K562 (cell line): ENCODE data around the gene PTCH1. TPM values are rescaled to one million over a fixed set of nuclear protein-coding genes. Genes with fewer than 3 reads are reported as not detected.

Experiments
- C11orf30 ChIP-seq: fragments of 450-650 bp; IDR thresholded peaks from 2 replicates; pipeline ENCODE4 v1.6.1; 2016; ENCODE audit warnings: low read depth, mild to moderate bottlenecking
- CBX3 ChIP-seq, 2 experiments: IDR thresholded peaks; 1 replicate in 1 of 2; 2 replicates in 1 of 2; pipeline ENCODE4 v1.6.1; 2012; ENCODE audit warnings: inconsistent platforms in 2 of 2, low read length in 2 of 2, borderline replicate concordance in 1 of 2, control low read depth in 1 of 2
- CBX5 ChIP-seq: IDR thresholded peaks from 2 replicates; pipeline ENCODE4 v1.6.1; 2014; ENCODE audit warnings: low read depth, borderline replicate concordance
- CEBPZ ChIP-seq: fragments of 150-350 bp; IDR thresholded peaks from 2 replicates; pipeline ENCODE4 v1.6.1; 2014; ENCODE audit warnings: low read depth, mild to moderate bottlenecking, low read length, borderline replicate concordance
- EP300 ChIP-seq: IDR thresholded peaks from 2 replicates; pipeline ENCODE4 v1.6.1; 2012; ENCODE audit warnings: low read length, improper control_type of control experiment
- EP400 ChIP-seq: fragments of 450-650 bp; IDR thresholded peaks from 2 replicates; pipeline ENCODE4 v1.6.1; 2017; ENCODE audit warnings: antibody characterized with exemption, mild to moderate bottlenecking, moderate library complexity
- ETV5 ChIP-seq: sonication (generic); formaldehyde crosslinking; IDR thresholded peaks from 2 replicates; pipeline ENCODE4 v1.4.0; 2020; ENCODE audit warnings: low read depth, mild to moderate bottlenecking, missing genetic modification reagents
- HBP1 ChIP-seq: fragments of 450-650 bp; formaldehyde crosslinking; IDR thresholded peaks from 2 replicates; pipeline ENCODE4 v1.4.0; 2022; ENCODE audit warnings: missing genetic modification characterization
- HDAC2 ChIP-seq: fragments of 450-650 bp; IDR thresholded peaks from 2 replicates; pipeline ENCODE4 v1.6.1; 2016; ENCODE audit warnings: mild to moderate bottlenecking
- KLF1 ChIP-seq: fragments of 450-650 bp; IDR thresholded peaks from 2 replicates; pipeline ENCODE4 v1.6.1; 2016; ENCODE audit warnings: missing genetic modification characterization, missing compliant biosample characterization
- KLF6 ChIP-seq: fragments of 250-450 bp; sonication (Bioruptor Pico); IDR thresholded peaks from 2 replicates; pipeline ENCODE4 v1.4.0; 2020; ENCODE audit warnings: mild to moderate bottlenecking, moderate library complexity, borderline replicate concordance
- MCM5 ChIP-seq: fragments of 450-650 bp; IDR thresholded peaks from 2 replicates; pipeline ENCODE4 v1.6.1; 2016; ENCODE audit warnings: low read depth
- POLR2G ChIP-seq: fragments of 200-400 bp; formaldehyde crosslinking; IDR thresholded peaks from 2 replicates; pipeline ENCODE4 v1.6.1; 2017; ENCODE audit warnings: low read depth, mild to moderate bottlenecking, antibody characterized with exemption, low read length, moderate library complexity
- POLR3A ChIP-seq: IDR thresholded peaks from 2 replicates; pipeline ENCODE4 v1.6.1; 2011; ENCODE audit warnings: borderline replicate concordance, mild to moderate bottlenecking, moderate library complexity; ENCODE audit not compliant: insufficient read length, insufficient read depth; ENCODE audit errors: extremely low read depth
- RFX1 ChIP-seq: fragments of 450-650 bp; IDR thresholded peaks from 2 replicates; pipeline ENCODE4 v1.6.1; 2016; ENCODE audit warnings: mild to moderate bottlenecking, moderate library complexity
- RREB1 ChIP-seq: fragments of 250-450 bp; sonication (Bioruptor Pico); IDR thresholded peaks from 2 replicates; pipeline ENCODE4 v1.4.0; 2020
- SLC30A9 ChIP-seq: fragments of 250-450 bp; sonication (Bioruptor Pico); IDR thresholded peaks from 2 replicates; pipeline ENCODE4 v1.8.0; 2022; ENCODE audit warnings: mild to moderate bottlenecking, moderate library complexity
- ZFP36 ChIP-seq: fragments of 150-350 bp; IDR thresholded peaks from 2 replicates; pipeline ENCODE4 v1.6.1; 2018; ENCODE audit warnings: low read length, low read depth; ENCODE audit not compliant: partially characterized antibody
- ZFX ChIP-seq: sonication (generic); formaldehyde crosslinking; IDR thresholded peaks from 2 replicates; pipeline ENCODE4 v1.8.0; 2022; ENCODE audit warnings: mild to moderate bottlenecking, missing genetic modification reagents, moderate library complexity
- polyA plus RNA-seq, 8 experiments: library from polyadenylated mRNA; depleted of rRNA in 4 of 8; stranded (reverse) in 5 of 8; unstranded in 3 of 8; fragments of >200 nt; fragmentation: Nextera tagmentation in 2 of 8; fragmentation: Illumina TruSeq in 1 of 8; extraction: Ambion mirVana in 2 of 8; extraction: Trizol in 1 of 8; gene quantifications; 2 replicates each; pipeline versions ENCODE4 v1.2.1 to v1.2.3, GENCODE V29; 2011 to 2014; ENCODE audit warnings: inconsistent platforms in 1 of 8, missing spikeins in 1 of 8
- total RNA-seq, 7 experiments: library from RNA; depleted of rRNA in 6 of 7; stranded (reverse); fragments of >200 nt in 6 of 7; fragmentation: Illumina TruSeq in 2 of 7; extraction: Trizol in 2 of 7; gene quantifications; 2 replicates each; pipeline versions ENCODE4 v1.2.1 to v1.2.3, GENCODE V29; 2011 to 2021; ENCODE audit warnings: low replicate concordance in 1 of 7

PTCH1 gene
- total and polyA plus RNA-seq, 9 of the 15 experiments (the other 6 are each of a cell fraction or from before 2014, with no cell fraction given): 0.70 to 9.9 (median 3.8) TPM

GRCh38 chr9:95506428-95506677 lies 10.4 kb downstream of the PTCH1 start (continued):
- 0 out of 2 replicates have a peak, but pooled peaks have one; percentile 35 for TF ChIP-seq RREB1 (CRISPR knock-in tag)
- no peak for TF ChIP-seq CBX5
- TF ChIP-seq EP400: 0 out of 2 replicates have a peak, but pooled peaks have one; percentile 0
- TF ChIP-seq CEBPZ: no peak
- no peak for TF ChIP-seq C11orf30
- TF ChIP-seq ZFP36: no peak
- peak; percentile 61 for TF ChIP-seq ZFX (CRISPR knock-in tag)
- peak; percentile 2 for TF ChIP-seq POLR2G
- no peak for TF ChIP-seq HBP1 (CRISPR knock-in tag)
- TF ChIP-seq MCM5: no peak
- 0 out of 2 replicates have a peak, but pooled peaks have one; percentile 21 for TF ChIP-seq KLF1
- TF ChIP-seq CBX3 (IDR thresholded peaks at IDR 0.05; ENCODE audit: borderline replicate concordance in 1 of 2, low read length in 2 of 2): no peak
- 0 out of 2 replicates have a peak, but pooled peaks have one; percentile 11 for TF ChIP-seq HDAC2
- no peak for TF ChIP-seq KLF6 (CRISPR knock-in tag)
- TF ChIP-seq EP300: no peak
- TF ChIP-seq ETV5 (CRISPR knock-in tag): 0 out of 2 replicates have a peak, but pooled peaks have one; percentile 9
- TF ChIP-seq RFX1: no peak
- TF ChIP-seq POLR3A: no peak
- no peak for TF ChIP-seq SLC30A9
